Lung (tissue), 12 donors: ENCODE measurements around the gene SHISA7. TPM values are rescaled to one million over a fixed set of nuclear protein-coding genes. Genes with fewer than 3 reads are reported as not detected.

ENCODE experiments used
- ATAC-seq: fragments of 200-7000 bp; cut with Tn5 transposase; one replicate; pipeline ENCODE4 v1.9.1; 2020; ENCODE audit warnings: moderate number of reproducible peaks; ENCODE audit not compliant: insufficient read depth, low FRiP score
- DNase-seq, 3 donors: peaks; one replicate each; pipeline ENCODE4 v3.0.0-alpha.2; 2013 to 2017
- H3K27ac ChIP-seq, 2 donors: one replicate each; pipeline ENCODE4 v1.5.1; 2013; ENCODE audit warnings: mild to moderate bottlenecking in 2 of 2, moderate library complexity in 2 of 2, control low read depth in 1 of 2, inconsistent platforms in 1 of 2, low read depth in 1 of 2, low read length in 1 of 2
- H3K27me3 ChIP-seq, 3 donors: one replicate each; pipeline ENCODE4 v1.5.1; 2013; ENCODE audit warnings: low read length in 2 of 3; ENCODE audit not compliant: control insufficient read depth in 3 of 3, insufficient read depth in 3 of 3
- H3K36me3 ChIP-seq, 4 donors: one replicate each; pipeline ENCODE4 v1.5.1; 2013; ENCODE audit warnings: low read length in 4 of 4, mild to moderate bottlenecking in 1 of 4, moderate library complexity in 1 of 4; ENCODE audit not compliant: control insufficient read depth in 4 of 4, insufficient read depth in 4 of 4
- H3K4me1 ChIP-seq, 5 donors: one replicate each; pipeline ENCODE4 v1.5.1; 2013; ENCODE audit warnings: low read length in 5 of 5, mild to moderate bottlenecking in 2 of 5, moderate library complexity in 1 of 5; ENCODE audit not compliant: control insufficient read depth in 5 of 5, insufficient read depth in 5 of 5
- H3K4me3 ChIP-seq: one replicate; pipeline ENCODE4 v1.5.1; 2013; ENCODE audit warnings: mild to moderate bottlenecking, control low read depth, moderate library complexity
- H3K9ac ChIP-seq, 2 donors: one replicate each; pipeline ENCODE4 v1.5.1; 2013; ENCODE audit warnings: low read length in 2 of 2, control low read depth in 1 of 2; ENCODE audit not compliant: insufficient read depth in 1 of 2
- H3K9me3 ChIP-seq, 4 donors: one replicate each; pipeline ENCODE4 v1.5.1; 2013; ENCODE audit warnings: low read length in 3 of 4, mild to moderate bottlenecking in 1 of 4, moderate library complexity in 1 of 4; ENCODE audit not compliant: control insufficient read depth in 4 of 4, insufficient read depth in 3 of 4
- CTCF ChIP-seq: IDR thresholded peaks from 2 replicates; pipeline ENCODE4 v1.5.1; 2012; ENCODE audit warnings: mild to moderate bottlenecking; ENCODE audit errors: control extremely low read depth, extremely low read depth
- WGBS, 2 donors: extraction: QIAGEN DNeasy Blood & Tissue Kit; methylation state at CpG; one replicate each; pipeline ENCODE4 v1.1.7; 2013; 5-methylcytosine and 5-hydroxymethylcytosine counted together
- polyA plus RNA-seq, 2 donors: library from polyadenylated mRNA; stranded (reverse); fragments of 200-250 nt; gene quantifications; one replicate each; pipeline ENCODE4 v1.2.1, GENCODE V29; 2013
- total RNA-seq, 2 donors: library from RNA; depleted of rRNA in 1 of 2; stranded (reverse); fragments of >200 nt in 1 of 2; gene quantifications; one replicate each; pipeline ENCODE4 v1.2.1, GENCODE V29; 2014 to 2021
- donor health status: control.
- donor health status: control.
- donor health status: Bipolar disorder and iron deficiency.
- donor health status: healthy.
- donor health status: DM: yes; HTN: yes; CAD: no.

Gene SHISA7
- total and polyA plus RNA-seq, 4 donors, result 0.03 to 0.14 TPM; not detected in 2

- Histone ChIP-seq H3K9me3 (no peaks in the 10 kb centered on the region), H3K27me3 (peaks cover 0 to 3% (median 0%) of the 10 kb centered on the region in 3 donors), H3K27ac (peak within 1 kb of the TSS; percentile 43 to 81), H3K9ac (peak within 1 kb of the TSS; percentile 25 to 42), H3K4me3 (no peak within 1 kb of the TSS), H3K4me1 (peaks cover 4 to 44% (median 13%) of the 10 kb centered on the region in 5 donors), H3K36me3 (peaks cover 0 to 7% (median 0%) of the 10 kb centered on the region in 4 donors)
- DNase-seq (peak; percentile 59 to 78 (median 62)), ATAC-seq (no peak)
- TF ChIP-seq CTCF, result no peak
- WGBS, 2 donors, result 13 to 44% methylated on average over 10 to 20 of the region's 21 CpGs
Observed at GRCh38 chr19:55487924-55488687, 45.0 kb upstream of the SHISA7 start, which contains the start of gene SSC5D. Gene SSC5D (plus strand): TSS chr19:55488436. CDS start chr19:55488590, 154 bp downstream.

- DNase-seq (peak; percentile 74 to 88 (median 76)), ATAC-seq (peak; percentile 32)
- Histone ChIP-seq H3K27ac (peak overlapping the region; percentile 65 to 81), H3K4me1 (peaks cover 4 to 41% (median 10%) of the 10 kb centered on the region in 5 donors), H3K9ac (peak overlapping the region in 1 of 2 donors; percentile 42), H3K4me3 (no peak overlapping the region), H3K9me3 (no peaks in the 10 kb centered on the region), H3K27me3 (peaks cover 0 to 3% (median 0%) of the 10 kb centered on the region in 3 donors), H3K36me3 (peaks cover 0 to 15% (median 0%) of the 10 kb centered on the region in 4 donors)
- no peak for TF ChIP-seq CTCF
- WGBS, 2 donors, result 38 to 63% methylated on average over 26 to 27 of the region's 27 CpGs
Observed at GRCh38 chr19:55486971-55487923, 44.1 kb upstream of the SHISA7 start.

- WGBS, 2 donors, result 65 to 85% methylated on average over 53 of the region's 53 CpGs
- Histone ChIP-seq H3K36me3 (peaks cover 0 to 23% (median 1%) of the 10 kb centered on the region in 4 donors), H3K27ac (peak overlapping the region; percentile 65 to 81), H3K9me3 (no peaks in the 10 kb centered on the region), H3K4me3 (no peak overlapping the region), H3K4me1 (peaks cover 4 to 41% (median 10%) of the 10 kb centered on the region in 5 donors), H3K27me3 (no peaks in the 10 kb centered on the region), H3K9ac (peak overlapping the region in 1 of 2 donors; percentile 28)
- DNase-seq (no peak), ATAC-seq (no peak)
- TF ChIP-seq CTCF, result no peak
Observed at GRCh38 chr19:55486043-55486970, 43.2 kb upstream of the SHISA7 start.
